Measurements from ENCODE around the gene SETBP1. TPM values are rescaled to one million over a fixed set of nuclear protein-coding genes. Genes with fewer than 3 reads are reported as not detected.

Gene SETBP1
- total RNA-seq, 1 experiment from 2014 or later = 9.6 TPM

- ATAC-seq (no peak), DNase-seq (ENCODE audit: low spot score) (no peak)
- Mint-ChIP-seq H3K27me3 (ENCODE audit: low read depth) (no peaks in the 10 kb centered on the region), H3K9me3 (no peaks in the 10 kb centered on the region; the same call in 1 of the 2 replicates), H3K27ac (no peak overlapping the region), H3K4me3 (no peak overlapping the region), H3K36me3 (no peaks in the 10 kb centered on the region), H3K4me1 (peaks cover 31% of the 10 kb centered on the region)
- CTCF ChIA-PET = no interaction called here
- POLR2A ChIA-PET = no interaction called here
- TF ChIP-seq ZNF532 (CRISPR knock-in tag; IDR thresholded peaks at IDR 0.05; ENCODE audit: borderline replicate concordance) (no peak), PRRX2 (CRISPR knock-in tag; IDR thresholded peaks at IDR 0.05) (no peak), SP1 (CRISPR knock-in tag; conservative IDR thresholded peaks at IDR 0.05) (no peak), ZNF423 (CRISPR knock-in tag; IDR thresholded peaks at IDR 0.05) (no peak), NR1H2 (CRISPR knock-in tag; IDR thresholded peaks at IDR 0.05) (no peak), SMAD4 (CRISPR knock-in tag; IDR thresholded peaks at IDR 0.05) (no peak), ZSCAN18 (CRISPR knock-in tag; IDR thresholded peaks at IDR 0.05) (no peak), HMGA2 (CRISPR knock-in tag; IDR thresholded peaks at IDR 0.05) (no peak), ATF1 (CRISPR knock-in tag; IDR thresholded peaks at IDR 0.05) (no peak), CTCF (IDR thresholded peaks at IDR 0.05) (no peak)
These were observed 90.0 kb downstream of the SETBP1 start for GRCh38 chr18:44770641-44771040.

GRCh38 chr18:44771572-44771955 is 90.9 kb downstream of the SETBP1 start:
- DNase-seq (ENCODE audit: low spot score) (no peak), ATAC-seq (no peak)
- CTCF ChIA-PET = no interaction called here
- Mint-ChIP-seq H3K27ac (no peak overlapping the region), H3K4me3 (no peak overlapping the region), H3K4me1 (peaks cover 24% of the 10 kb centered on the region), H3K9me3 (no peaks in the 10 kb centered on the region; the same call in 1 of the 2 replicates), H3K27me3 (ENCODE audit: low read depth) (no peaks in the 10 kb centered on the region), H3K36me3 (no peaks in the 10 kb centered on the region)
- POLR2A ChIA-PET = no interaction called here
- no peak for TF ChIP-seq ATF1 (CRISPR knock-in tag; IDR thresholded peaks at IDR 0.05)
- TF ChIP-seq SMAD4 (CRISPR knock-in tag; IDR thresholded peaks at IDR 0.05) = no peak
- TF ChIP-seq ATF6 (CRISPR knock-in tag; IDR thresholded peaks at IDR 0.05) = no peak
- TF ChIP-seq HMGA2 (CRISPR knock-in tag; IDR thresholded peaks at IDR 0.05) = no peak
- no peak for TF ChIP-seq NFATC4 (CRISPR knock-in tag; IDR thresholded peaks at IDR 0.05)
- no peak for TF ChIP-seq ZNF671 (CRISPR knock-in tag; IDR thresholded peaks at IDR 0.05)
- no peak for TF ChIP-seq FOXK1 (CRISPR knock-in tag; IDR thresholded peaks at IDR 0.05)
- no peak for TF ChIP-seq RORB (CRISPR knock-in tag; IDR thresholded peaks at IDR 0.05)
- TF ChIP-seq ZNF396 (CRISPR knock-in tag; IDR thresholded peaks at IDR 0.05; ENCODE audit: borderline replicate concordance) = no peak
- no peak for TF ChIP-seq SP1 (CRISPR knock-in tag; conservative IDR thresholded peaks at IDR 0.05)
- TF ChIP-seq FOXP1 (CRISPR knock-in tag; IDR thresholded peaks at IDR 0.05; ENCODE audit: borderline replicate concordance) = no peak
- TF ChIP-seq MXD4 (CRISPR knock-in tag; IDR thresholded peaks at IDR 0.05; ENCODE audit: borderline replicate concordance) = no peak
- no peak for TF ChIP-seq AFF4 (CRISPR knock-in tag; IDR thresholded peaks at IDR 0.05; ENCODE audit: borderline replicate concordance)
- TF ChIP-seq ZSCAN18 (CRISPR knock-in tag; IDR thresholded peaks at IDR 0.05) = no peak
- no peak for TF ChIP-seq IRF2 (CRISPR knock-in tag; IDR thresholded peaks at IDR 0.05; ENCODE audit: borderline replicate concordance, low read depth)
- TF ChIP-seq TEAD1 (CRISPR knock-in tag; IDR thresholded peaks at IDR 0.05) = no peak
